ENCODE measurements around the gene CNTNAP4.

Gene CNTNAP4

GRCh38 chr16:76490036-76490639 is 212.9 kb downstream of the CNTNAP4 start:
- no peak for DNase-seq (ENCODE audit: low spot score)

- no peak for DNase-seq (ENCODE audit: low spot score)
Measured at GRCh38 chr16:76500006-76500405, 222.8 kb downstream of the CNTNAP4 start.

GRCh38 chr16:76502063-76502462 is 224.9 kb downstream of the CNTNAP4 start:
- DNase-seq (ENCODE audit: low spot score), result no peak

GRCh38 chr16:76502555-76502954 is 225.4 kb downstream of the CNTNAP4 start:
- DNase-seq (ENCODE audit: low spot score), result no peak

- no peak for DNase-seq (ENCODE audit: low spot score)
Measured at GRCh38 chr16:76503091-76503490, 225.9 kb downstream of the CNTNAP4 start.

GRCh38 chr16:76511203-76511602 is 234.0 kb downstream of the CNTNAP4 start:
- DNase-seq (ENCODE audit: low spot score), result no peak

- no peak for DNase-seq (ENCODE audit: low spot score)
Measured at GRCh38 chr16:76518781-76519180, 241.6 kb downstream of the CNTNAP4 start.

GRCh38 chr16:76524356-76524755 is 247.2 kb downstream of the CNTNAP4 start:
- no peak for DNase-seq (ENCODE audit: low spot score)

- no peak for DNase-seq (ENCODE audit: low spot score)
Measured at GRCh38 chr16:76524769-76525168, 247.6 kb downstream of the CNTNAP4 start.

- no peak for DNase-seq (ENCODE audit: low spot score)
Measured at GRCh38 chr16:76527244-76527643, 250.0 kb downstream of the CNTNAP4 start.

GRCh38 chr16:76529120-76529519 is 251.9 kb downstream of the CNTNAP4 start:
- DNase-seq (ENCODE audit: low spot score), result no peak

GRCh38 chr16:76531236-76531635 is 254.0 kb downstream of the CNTNAP4 start:
- DNase-seq (ENCODE audit: low spot score), result no peak

GRCh38 chr16:76532188-76532973 is 255.2 kb downstream of the CNTNAP4 start:
- DNase-seq (ENCODE audit: low spot score), result no peak

GRCh38 chr16:76539609-76540008 is 262.4 kb downstream of the CNTNAP4 start:
- DNase-seq (ENCODE audit: low spot score), result no peak

GRCh38 chr16:76541070-76541469 is 263.9 kb downstream of the CNTNAP4 start:
- no peak for DNase-seq (ENCODE audit: low spot score)

- DNase-seq (ENCODE audit: low spot score), result no peak
Measured at GRCh38 chr16:76565542-76565941, 288.3 kb downstream of the CNTNAP4 start.

GRCh38 chr16:76571755-76572154 is 294.6 kb downstream of the CNTNAP4 start:
- DNase-seq (ENCODE audit: low spot score), result no peak

- no peak for DNase-seq (ENCODE audit: low spot score)
Measured at GRCh38 chr16:76573281-76573680, 296.1 kb downstream of the CNTNAP4 start.

GRCh38 chr16:76574651-76575050 is 297.4 kb downstream of the CNTNAP4 start:
- DNase-seq (ENCODE audit: low spot score), result no peak

- DNase-seq (ENCODE audit: low spot score), result no peak
Measured at GRCh38 chr16:76576526-76576925, 299.3 kb downstream of the CNTNAP4 start.

- DNase-seq (ENCODE audit: low spot score), result no peak
Measured at GRCh38 chr16:76577003-76577402, 299.8 kb downstream of the CNTNAP4 start.

GRCh38 chr16:76579277-76579922 is 302.2 kb downstream of the CNTNAP4 start:
- no peak for DNase-seq (ENCODE audit: low spot score)

GRCh38 chr16:76583466-76583865 is 306.3 kb downstream of the CNTNAP4 start:
- no peak for DNase-seq (ENCODE audit: low spot score)

All from AG08395 (cell line).